ENCODE data around the gene ACTR1A.

DNA sequence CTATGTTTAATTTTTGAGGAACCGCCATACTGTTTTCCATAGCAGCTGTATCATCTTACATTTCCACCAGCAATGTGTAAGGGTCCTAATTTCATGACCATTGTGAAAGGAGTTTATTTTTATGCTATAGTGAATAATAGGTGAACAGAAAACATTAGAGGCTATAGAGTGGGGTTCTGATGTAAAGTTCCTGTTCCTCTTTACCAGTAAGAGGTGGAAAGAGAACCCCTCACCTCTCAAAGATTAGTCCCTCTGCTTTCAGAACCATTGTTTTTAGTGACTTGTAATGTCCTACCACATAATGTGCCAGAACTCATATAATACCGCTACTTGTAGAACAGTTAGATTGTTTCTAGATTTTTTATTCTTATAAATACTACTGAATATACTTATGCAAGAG, 35.4 kb upstream of the ACTR1A start:
- TF ChIP-seq, protein P1, sequence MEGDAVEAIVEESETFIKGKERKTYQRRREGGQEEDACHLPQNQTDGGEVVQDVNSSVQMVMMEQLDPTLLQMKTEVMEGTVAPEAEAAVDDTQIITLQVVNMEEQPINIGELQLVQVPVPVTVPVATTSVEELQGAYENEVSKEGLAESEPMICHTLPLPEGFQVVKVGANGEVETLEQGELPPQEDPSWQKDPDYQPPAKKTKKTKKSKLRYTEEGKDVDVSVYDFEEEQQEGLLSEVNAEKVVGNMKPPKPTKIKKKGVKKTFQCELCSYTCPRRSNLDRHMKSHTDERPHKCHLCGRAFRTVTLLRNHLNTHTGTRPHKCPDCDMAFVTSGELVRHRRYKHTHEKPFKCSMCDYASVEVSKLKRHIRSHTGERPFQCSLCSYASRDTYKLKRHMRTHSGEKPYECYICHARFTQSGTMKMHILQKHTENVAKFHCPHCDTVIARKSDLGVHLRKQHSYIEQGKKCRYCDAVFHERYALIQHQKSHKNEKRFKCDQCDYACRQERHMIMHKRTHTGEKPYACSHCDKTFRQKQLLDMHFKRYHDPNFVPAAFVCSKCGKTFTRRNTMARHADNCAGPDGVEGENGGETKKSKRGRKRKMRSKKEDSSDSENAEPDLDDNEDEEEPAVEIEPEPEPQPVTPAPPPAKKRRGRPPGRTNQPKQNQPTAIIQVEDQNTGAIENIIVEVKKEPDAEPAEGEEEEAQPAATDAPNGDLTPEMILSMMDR (optimal IDR thresholded peaks at IDR 0.05 in 1 of 3, IDR thresholded peaks at IDR 0.05 in 1 of 3, conservative IDR thresholded peaks at IDR 0.05 in 1 of 3; ENCODE audit: extremely low read depth in 1 of 3, insufficient read depth in 2 of 3, low read length in 3 of 3), result no peak
- TF ChIP-seq EZH2 (IDR thresholded peaks at IDR 0.05; ENCODE audit: low read length), result no peak

Measured in keratinocyte (primary cell).